HG03280 (cell line): ENCODE results near the gene MAN1C1.
"Not testable (repeated sequence)": the region's sequence is repeated elsewhere in the genome, so short reads cannot be mapped to it uniquely, and the experiment has no call there.

Experiments used
- ATAC-seq: cut with Tn5 transposase; IDR thresholded peaks from one replicate; pipeline ENCODE4 v1.9.1; 2021; ENCODE audit warnings: mild to moderate bottlenecking, moderate library complexity; ENCODE audit not compliant: unreplicated experiment

The MAN1C1 gene

DNA sequence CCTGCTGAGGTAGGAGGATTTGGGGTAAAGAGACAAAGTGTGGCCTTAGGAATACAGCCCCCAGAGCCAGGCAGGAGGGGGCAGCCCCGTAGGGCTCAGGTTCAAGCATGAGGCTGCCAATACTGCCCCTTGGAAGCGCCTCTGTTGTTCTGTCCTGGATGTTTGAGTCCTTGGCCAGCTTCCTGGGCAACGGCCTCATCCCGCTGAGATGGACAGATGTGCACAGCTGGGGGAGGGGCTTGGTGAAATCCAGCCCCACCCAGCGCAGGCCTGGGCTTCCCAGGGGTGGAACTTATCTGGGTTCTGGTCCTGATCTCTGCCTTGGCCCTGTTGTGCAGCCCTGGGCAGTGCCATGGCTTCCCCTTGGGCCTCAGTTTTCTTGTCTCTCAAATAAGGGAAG, 34.8 kb upstream of the MAN1C1 start:
- no peak for ATAC-seq

DNA sequence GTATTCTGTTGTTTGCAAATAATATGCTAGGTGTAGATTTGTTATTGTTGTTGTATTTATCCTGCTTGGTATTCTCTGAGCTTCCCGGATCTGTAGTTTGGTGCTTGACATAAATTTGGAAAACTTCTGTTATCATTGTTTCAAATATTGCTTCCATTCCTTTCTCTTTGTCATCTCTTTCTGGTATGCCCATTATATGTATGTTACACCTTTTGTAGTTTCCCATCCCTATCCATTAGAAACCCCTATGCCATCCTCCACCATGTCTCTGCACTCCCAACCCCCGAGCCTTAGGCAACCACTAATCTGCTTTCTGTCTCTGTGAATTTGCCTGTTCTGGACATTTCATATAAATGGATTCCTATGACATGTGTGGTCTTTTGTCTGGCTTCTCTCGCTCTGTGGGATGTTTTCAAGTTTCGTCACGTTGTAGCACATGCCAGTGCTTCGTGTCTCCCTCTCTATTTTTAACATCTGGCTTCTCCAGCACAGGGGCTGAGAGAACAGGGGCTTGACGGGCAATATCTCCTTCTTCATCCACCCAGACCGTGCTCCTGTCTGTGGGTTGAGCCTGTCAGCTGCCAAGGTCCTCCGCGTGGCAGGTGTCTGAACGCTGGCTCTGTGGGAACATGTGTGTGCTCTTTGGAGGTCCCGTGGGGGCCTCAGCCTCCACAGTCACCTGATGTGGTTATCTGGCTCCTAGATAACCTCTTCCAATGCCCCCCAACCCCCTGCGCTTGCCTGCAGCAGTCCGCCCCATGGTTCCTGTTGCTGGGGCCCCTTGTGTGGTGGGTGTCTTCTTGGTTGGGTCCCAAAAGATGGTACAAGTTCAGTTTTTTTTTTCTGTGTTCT, 32.8 kb upstream of the MAN1C1 start:
- no peak for ATAC-seq

DNA sequence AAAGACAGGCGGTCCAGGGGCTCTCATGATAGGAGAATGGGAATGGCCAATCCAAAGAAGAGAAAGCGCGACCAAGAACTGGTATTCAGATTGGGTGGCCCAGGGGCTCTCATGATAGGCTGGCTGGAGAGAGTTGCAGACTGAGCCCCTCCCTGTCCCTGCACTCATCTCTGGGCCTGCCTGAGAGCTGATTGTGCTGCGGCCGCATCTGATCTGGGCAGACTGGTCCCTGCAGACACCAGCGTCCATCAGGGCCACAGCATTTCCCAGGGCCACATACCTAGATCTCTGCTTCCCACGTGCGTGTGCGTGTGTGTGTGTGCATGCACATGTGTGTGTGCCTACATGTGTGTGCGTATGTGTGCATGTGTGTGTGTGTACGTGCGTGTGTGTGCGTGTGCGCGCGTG, 30.4 kb upstream of the MAN1C1 start:
- no peak for ATAC-seq

DNA sequence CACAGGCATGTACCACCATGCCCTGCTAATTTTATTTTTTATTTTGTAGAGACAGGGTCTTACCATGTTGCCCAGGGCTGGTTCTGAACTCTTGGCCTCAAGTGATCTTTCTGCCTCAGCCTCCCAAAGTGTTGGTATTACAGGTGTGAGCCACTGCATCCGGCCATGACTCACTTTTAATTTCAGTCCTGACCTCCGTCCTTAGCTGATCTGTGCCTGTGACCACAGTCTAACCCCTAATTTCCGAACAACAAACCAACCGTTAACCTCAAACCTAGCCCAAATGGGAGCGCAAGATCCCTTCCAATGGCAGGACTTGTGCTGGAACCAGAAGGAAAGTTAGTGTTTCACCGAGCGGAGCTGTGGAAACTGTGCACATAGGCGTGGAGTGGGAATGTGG, 29.3 kb upstream of the MAN1C1 start:
- no peak for ATAC-seq

DNA sequence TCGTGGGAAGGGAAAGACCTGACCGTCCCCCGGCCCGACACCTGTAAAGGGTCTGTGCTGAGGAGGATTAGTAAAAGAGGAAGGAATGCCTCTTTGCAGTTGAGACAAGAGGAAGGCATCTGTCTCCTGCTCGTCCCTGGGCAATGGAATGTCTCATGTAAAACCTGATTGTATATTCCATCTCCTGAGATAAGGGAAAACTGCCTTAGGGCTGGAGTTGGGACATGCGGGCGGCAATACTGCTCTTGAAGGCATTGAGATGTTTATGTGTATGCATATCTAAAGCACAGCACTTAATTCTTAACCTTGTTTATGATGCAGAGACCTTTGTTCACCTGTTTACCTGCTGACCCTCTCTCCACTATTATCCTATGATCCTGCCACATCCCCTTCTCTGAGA, 28.4 kb upstream of the MAN1C1 start:
- ATAC-seq: not testable (repeated sequence)

DNA sequence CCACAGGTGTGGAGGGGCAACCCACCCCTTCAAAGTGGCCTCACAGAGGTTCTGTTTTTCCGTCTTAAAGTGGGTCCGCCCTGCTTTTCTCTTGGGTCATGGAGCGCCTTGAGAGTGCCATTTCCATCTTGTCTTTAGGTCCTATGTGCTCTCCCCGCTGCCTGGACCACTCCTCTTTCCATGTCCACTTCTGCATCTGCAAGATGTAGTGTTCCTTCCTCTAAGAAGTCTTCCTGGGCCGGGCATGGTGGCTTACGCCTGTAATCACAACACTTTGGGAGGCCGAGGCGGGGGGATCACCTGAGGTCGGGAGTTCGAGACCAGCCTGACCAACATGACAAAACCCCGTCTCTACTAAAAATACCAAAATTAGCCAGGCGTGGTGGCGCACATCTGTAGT, 27.8 kb upstream of the MAN1C1 start:
- ATAC-seq: not testable (repeated sequence)

DNA sequence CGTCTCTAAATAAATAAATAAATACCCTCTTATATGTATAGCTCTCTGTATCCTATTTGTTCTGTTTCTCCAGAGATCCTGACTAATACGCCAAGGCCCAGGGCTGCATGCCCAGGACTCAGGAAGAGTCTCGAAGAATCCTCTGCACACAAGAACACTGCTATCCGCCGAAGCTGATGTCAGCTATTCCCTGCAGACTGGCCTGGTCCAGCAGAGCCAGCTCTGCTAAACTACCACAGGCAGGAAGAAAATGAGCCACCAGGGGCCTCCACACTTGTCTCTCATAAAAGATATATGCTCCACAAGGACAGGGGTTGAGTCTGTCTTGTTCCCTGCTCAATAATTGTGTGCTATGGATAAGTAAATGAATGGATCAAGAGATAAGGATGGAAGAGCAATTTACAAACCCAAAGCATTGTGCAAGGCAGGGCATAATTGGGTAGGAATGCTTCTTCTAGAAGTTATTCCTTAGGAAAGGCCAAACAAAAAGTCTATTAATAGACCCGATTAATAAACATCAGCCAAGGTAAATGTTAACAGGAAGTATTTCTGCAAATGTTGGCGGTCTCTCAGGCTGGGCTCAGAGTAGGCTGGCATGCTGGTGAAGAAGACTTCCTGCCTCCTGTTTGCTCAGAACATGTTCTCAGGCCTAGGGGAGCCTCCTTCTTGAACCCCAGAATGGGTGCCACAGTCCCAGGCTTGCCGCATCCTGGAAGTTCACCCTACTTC, 26.3 kb upstream of the MAN1C1 start:
- no peak for ATAC-seq

DNA sequence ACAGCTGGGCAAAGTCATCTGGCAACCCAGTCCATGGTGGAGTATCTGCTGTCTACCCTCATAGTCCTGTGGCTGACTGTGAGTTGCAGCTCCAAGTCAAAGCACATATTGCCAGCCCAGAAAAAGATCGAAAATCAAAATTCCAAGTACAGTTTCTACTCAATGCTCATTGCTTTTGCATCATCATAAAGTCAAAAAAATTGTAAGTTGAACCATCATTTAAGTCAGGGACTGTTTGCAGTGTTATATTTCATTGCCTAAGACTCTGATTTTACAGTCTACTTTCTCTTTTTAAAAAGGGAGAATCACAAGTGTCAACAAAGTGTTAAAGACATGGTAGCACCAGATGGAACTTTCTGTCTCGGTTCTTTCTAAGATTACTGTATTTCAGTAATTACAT, 22.7 kb upstream of the MAN1C1 start:
- ATAC-seq: no peak

DNA sequence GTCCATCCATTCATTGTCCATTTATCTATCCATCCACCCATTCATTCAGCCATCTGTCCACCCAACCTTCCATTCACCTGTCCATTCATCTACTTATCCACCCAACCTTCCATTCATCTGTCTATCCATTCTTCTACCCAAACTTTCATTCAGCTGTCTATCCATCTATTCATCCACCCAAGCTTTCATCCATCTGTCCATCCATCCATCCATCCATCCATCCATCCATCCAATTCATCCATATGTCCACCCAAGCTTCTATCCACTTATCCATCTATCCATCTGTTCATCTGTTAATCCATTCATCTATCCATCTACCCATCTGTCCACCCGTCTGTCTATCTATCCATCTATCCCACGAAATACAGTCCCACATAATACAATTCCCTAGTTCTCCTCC, 21.6 kb upstream of the MAN1C1 start:
- no peak for ATAC-seq

DNA sequence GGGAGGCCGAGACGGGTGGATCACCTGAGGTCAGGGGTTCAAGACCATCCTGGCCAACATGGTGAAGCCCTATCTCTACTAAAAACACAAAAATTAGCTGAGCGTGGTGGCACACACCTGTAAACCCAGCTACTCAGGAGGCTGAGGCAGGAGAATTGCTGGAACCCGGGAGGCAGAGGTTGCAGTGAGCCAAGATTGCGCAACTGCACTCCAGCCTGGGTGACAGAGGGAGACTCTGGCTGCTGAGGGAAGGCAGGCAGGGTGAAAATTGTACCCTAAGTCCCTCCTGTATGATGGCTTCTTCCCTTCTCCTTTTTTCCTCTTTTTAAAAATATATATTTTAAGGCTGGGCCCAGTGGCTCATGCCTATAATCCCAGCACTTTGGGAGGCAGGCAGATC, 19.9 kb upstream of the MAN1C1 start:
- ATAC-seq: not testable (repeated sequence)

DNA sequence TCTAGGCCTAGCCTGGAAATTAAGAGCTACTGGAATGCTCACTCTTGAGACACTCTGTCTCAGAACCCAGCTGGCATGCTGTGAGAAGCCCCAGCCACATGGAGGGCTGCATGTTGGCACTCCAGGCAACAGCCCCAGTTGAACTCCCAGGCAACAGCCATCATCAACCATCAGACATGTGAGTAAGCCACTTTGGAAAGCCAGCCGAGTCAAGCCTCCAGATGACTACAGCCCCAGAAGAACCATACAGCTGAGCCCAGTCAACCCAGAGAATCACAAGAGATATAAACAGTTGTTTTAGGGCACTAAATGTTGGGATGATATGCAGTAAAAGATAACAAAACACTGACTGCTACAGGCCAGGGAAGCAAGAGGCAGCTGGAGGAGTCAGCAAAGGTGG, 17.7 kb upstream of the MAN1C1 start:
- ATAC-seq: no peak

DNA sequence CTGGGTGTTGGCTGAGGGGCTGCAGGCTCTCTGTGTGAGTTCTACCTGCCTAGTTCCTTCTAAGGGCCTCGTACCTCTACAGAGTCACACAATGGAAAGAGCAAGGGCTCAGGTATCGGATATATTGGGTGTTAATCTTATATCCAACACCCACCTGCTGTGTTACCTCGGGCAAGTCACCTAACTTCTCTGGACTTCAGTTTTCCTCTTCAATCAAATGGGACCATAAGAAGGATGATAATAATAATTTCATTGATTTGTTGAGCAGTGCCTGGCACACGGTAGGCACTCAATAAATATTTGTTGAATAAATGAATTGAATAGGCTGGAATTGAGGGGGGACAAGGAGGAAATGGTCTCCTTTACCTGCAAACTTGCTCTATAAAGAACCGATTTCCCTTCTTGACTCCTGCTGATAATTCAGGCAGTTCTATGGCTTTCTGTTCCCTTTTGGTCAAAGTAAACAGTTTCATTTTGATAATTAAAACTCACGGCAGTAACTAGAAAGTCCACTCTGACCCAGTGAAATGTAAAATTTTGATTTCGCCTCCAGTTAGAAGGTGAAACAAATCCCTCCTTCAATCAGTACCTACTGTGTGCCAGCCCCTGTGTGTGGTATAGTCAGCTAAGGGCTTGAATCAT, 16.5 kb upstream of the MAN1C1 start:
- ATAC-seq: no peak

DNA sequence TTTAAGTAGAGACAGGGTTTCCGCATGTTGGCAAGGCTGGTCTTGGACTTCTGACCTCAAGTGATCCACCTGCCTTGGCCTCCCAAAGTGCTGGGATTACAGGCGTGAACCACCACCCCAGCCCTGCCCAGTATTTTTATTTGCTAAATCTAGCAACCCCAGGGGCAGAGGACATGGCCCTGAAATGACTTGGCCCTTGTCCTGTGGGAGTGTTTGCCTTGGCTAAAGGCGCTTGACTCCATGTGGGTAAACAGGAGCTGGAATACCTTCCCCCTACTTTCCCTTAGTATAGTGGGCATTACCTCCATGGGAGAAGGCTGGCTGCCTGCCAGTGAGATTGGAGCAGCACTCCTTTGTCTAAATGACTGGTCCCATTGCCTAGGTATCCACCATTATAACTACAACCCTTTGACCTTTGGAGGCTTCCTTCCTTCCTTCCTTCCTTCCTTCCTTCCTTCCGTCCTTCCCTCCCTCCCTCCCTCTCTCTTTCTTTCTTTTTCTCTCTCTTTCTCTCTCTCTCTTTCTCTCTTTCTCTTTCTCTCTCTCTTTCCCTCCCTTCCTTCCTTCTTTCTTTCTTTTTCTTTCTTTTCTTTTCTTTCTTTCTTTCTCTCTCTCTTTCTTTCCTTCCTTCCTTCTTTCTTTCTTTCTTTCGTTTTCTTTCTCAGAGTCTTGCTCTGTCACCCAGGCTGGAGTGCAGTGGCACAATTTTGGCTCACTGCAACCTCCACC, 15.5 kb upstream of the MAN1C1 start:
- not testable (repeated sequence) for ATAC-seq

DNA sequence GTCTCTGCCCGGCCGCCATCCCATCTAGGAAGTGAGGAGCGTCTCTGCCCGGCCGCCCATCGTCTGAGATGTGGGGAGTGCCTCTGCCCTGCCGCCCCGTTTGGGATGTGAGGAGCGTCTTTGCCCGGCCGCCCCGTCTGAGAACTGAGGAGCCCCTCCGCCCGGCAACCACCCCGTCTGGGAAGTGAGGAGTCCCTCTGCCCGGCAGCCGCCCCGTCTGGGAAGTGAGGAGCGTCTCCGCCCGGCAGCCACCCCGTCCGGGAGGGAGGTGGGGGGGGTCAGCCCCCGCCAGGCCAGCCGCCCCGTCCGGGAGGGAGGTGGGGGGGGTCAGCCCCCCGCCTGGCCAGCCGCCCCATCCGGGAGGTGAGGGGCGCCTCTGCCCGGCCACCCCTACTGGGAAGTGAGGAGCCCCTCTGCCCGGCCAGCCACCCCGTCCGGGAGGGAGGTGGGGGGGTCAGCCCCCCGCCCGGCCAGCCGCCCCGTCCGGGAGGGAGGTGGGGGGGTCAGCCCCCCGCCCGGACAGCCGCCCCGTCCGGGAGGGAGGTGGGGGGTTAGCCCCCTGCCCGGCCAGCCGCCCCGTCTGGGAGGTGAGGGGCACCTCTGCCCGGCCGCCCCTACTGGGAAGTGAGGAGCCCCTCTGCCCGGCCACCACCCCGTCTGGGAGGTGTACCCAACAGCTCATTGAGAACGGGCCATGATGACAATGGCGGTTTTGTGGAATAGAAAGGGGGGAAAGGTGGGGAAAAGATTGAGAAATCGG, 12.6 kb upstream of the MAN1C1 start:
- not testable (repeated sequence) for ATAC-seq

DNA sequence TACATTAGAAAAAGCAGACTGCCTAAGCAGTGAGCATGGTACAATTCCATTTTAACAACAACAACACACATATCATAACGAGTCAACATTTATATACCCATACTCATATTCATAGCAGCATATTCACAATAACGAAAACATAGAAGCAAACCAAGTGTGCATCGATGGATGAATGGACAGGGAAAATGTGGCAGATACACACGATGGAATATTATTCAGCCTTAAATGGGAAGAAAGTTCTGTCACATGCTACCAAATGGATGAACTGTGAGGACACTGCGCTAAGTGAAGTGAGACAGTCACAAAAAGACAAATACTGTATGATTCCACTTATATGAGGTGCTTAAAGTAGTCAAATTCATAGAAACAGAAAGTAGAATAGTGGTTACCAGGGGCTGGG, 9.5 kb upstream of the MAN1C1 start:
- no peak for ATAC-seq

DNA sequence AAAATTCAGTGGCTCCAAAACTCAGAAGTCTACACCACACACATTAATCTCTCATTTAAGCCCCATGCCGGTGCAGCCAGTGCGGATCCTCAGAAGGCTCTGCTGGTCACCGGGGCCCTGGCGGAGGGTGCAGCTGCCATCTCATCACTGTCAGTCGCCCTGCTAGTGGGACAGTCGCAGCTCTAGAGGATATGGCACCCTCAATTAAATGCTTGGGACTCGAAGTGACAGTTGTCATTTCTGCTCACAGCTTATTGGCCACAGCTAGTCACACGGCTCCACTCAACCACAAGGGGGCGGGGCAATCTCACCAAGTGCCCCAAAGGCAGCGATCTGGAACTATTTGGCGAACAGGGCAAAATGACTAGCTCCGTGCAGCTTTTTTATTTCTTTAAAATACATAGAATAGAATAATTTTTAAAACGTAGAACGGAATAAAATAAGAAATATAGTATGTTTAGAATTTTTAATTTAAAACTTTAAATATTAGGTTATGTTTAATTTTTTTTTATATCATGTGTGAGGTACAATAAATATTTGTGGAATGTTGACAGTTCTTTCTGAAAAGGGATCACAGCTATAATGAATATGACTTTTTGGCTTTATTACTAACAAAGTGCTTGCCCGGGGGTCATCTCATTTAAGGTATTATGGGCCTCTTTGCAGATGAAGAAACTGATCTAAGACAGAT, 8.0 kb upstream of the MAN1C1 start:
- peak; percentile 80 for ATAC-seq

DNA sequence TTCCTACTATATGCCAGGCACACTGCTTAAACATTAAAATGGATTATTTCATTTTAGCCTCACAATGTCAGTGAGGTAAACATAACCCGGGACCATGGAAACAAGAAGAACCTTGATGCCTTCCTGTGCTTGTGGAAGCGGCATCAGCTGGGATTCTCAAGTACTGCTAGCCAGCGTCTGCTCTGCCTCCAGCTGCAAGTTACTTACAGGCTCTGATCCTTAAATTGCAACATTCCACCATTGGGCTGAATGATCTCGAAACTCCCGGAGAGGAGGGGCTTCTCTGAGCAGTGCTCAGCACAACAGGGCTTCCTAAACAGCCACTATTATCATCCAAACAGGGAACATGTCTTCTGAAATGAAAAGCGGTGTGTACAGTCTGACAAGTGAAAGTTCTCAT, 6.7 kb upstream of the MAN1C1 start:
- ATAC-seq: no peak

DNA sequence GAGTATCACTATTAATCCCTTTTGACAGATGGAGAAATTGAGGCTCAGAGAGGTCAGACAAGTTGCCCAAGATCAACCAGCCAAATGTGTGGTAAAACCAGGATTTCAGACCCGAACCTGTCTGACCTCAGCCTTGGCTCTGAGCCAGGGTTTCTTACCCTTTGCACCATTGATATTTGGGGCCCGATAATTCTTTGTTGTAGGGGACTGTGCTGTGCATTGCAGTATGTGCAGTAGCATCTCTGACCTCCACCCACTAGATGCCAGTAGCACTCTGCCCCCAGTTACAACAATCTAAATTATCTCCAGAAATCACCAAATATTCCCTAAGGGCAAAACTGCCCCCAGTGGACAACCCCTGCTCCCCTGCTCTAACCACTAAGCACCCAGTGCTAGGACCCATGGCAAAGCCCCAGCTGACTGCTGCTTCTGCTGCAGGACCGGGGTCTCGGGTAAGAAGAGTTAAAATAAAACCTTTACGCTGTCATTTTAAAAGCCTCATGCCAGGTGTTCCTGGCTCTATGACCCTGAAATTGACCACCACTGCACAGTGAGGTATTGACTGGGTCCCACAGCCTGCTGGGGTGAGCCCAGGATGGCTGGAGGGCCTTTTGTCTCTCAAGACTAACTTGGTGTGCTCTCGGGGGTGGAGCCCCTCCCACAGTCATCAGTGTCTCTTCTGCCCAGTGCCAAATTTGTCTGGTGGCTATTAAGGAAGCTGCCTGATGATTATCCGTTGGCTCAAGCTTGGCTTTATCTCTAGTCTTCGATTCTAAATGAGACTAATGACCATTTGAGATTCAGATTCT, 5.6 kb upstream of the MAN1C1 start:
- ATAC-seq: no peak

DNA sequence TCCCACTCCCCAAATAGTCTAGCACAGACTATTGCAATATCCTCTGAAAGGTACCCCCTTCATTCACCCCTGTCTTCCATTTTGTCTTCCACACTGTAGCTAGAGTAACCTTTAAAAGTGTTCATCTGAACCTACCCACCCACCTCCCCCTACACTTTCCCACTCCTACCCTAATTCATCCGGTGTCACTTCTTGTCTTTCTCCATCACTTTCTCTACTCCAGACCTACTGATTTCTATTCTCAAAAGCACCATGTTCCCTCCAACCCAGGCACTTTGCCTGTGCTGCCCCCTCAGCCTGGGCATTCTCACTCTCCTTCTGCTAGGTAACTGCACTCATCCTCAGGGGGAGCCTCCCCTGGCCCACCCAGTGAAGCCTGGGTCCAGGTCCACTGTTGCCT, 4.7 kb upstream of the MAN1C1 start:
- ATAC-seq: no peak
